SJCRH30 (cell line): ENCODE results near the gene RTP2. TPM values are rescaled to one million over a fixed set of nuclear protein-coding genes. Genes with fewer than 3 reads are reported as not detected.

Source experiments
- DNase-seq, 2 experiments: peaks; one replicate each; pipeline ENCODE4 v3.0.0-alpha.2; 2015 to 2020
- H3K27ac ChIP-seq: fragments of 250-450 bp; sonication (Bioruptor Pico); 2 replicates; pipeline ENCODE4 v1.5.1; 2020; ENCODE audit warnings: mild to moderate bottlenecking, moderate library complexity
- H3K27me3 ChIP-seq: fragments of 250-450 bp; sonication (Bioruptor Pico); 2 replicates; pipeline ENCODE4 v1.5.1; 2020; ENCODE audit warnings: mild to moderate bottlenecking, moderate library complexity
- H3K36me3 ChIP-seq: fragments of 250-450 bp; sonication (Bioruptor Pico); 2 replicates; pipeline ENCODE4 v1.5.1; 2020; ENCODE audit warnings: mild to moderate bottlenecking, moderate library complexity
- H3K4me1 ChIP-seq: fragments of 250-450 bp; sonication (Bioruptor Pico); 2 replicates; pipeline ENCODE4 v1.5.1; 2020; ENCODE audit warnings: mild to moderate bottlenecking, moderate library complexity
- H3K4me3 ChIP-seq: fragments of 250-450 bp; sonication (Bioruptor Pico); 2 replicates; pipeline ENCODE4 v1.5.1; 2020; ENCODE audit warnings: mild to moderate bottlenecking, moderate library complexity
- H3K9me3 ChIP-seq: fragments of 250-450 bp; sonication (Bioruptor Pico); replicated peaks from 2 replicates; pipeline ENCODE4 v1.5.1; 2020; ENCODE audit warnings: mild to moderate bottlenecking, moderate library complexity
- total RNA-seq: library from RNA; depleted of rRNA; stranded (reverse); fragments of >200 nt; shearing (Covaris generic); gene quantifications from 2 replicates; pipeline ENCODE4 v1.2.3, GENCODE V29; 2014

RTP2 gene
- total RNA-seq, 1 experiment from 2014 or later, result not detected

- no peaks in the 10 kb centered on the region for H3K36me3 ChIP-seq
- no peaks in the 10 kb centered on the region for H3K4me1 ChIP-seq
- no peak overlapping the region for H3K27ac ChIP-seq
- DNase-seq, result peak in 1 of 2 experiments; percentile 47
- H3K9me3 ChIP-seq, result no peaks in the 10 kb centered on the region
- H3K4me3 ChIP-seq, result no peak overlapping the region
- no peaks in the 10 kb centered on the region for H3K27me3 ChIP-seq
Observed at GRCh38 chr3:187741403-187742350, 39.3 kb upstream of the RTP2 start.

DNA sequence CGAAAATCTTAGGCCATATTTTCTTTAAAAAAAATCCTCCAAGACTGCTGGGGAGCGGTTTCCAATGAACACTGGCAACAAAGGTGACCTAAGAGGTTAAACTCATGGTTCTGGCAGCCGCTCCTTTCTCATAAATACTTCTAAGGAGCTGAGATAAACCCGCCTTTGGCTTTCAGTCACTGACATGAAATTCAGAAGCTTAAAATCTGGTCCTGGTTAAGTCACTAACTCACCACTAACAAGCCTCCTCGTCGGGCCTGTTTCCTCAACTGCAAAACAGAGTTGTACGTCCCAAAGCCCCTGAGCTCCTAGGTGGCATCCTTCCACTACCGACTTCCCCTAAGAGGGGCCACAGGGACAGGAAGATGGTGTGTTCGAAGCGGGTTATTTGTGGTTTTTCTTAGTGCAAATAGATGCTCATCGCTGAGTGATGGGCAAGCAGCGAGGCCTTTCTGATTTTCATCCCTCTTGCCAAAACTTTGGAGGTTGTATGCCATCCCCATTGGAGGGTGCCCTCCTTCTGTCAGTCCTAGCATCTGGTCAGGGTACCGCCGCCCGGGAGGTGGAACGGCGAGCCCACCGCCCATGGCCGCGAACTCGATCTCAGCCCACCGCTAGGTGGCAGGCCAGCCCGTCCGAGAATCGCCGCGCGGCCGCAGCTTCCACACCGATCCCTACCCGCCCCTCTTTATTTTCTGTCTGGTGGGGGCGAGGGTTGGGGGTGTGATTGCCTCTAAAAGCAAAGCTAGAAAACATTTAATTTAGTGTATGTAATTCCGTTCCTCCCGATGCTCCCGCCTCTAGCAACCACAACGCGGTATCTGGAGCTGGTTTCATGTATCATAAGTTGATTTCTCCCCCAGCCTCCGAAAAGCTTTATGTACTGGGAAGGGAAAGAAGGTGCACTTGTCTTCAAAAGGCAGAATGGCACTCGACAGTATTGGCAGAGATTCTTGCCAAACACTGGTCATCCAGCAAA is 38.4 kb upstream of the RTP2 start:
- no peak overlapping the region for H3K4me3 ChIP-seq
- DNase-seq, result peak in 1 of 2 experiments; percentile 25
- H3K36me3 ChIP-seq, result no peaks in the 10 kb centered on the region
- no peaks in the 10 kb centered on the region for H3K9me3 ChIP-seq
- H3K4me1 ChIP-seq, result no peaks in the 10 kb centered on the region
- H3K27me3 ChIP-seq, result no peaks in the 10 kb centered on the region
- no peak overlapping the region for H3K27ac ChIP-seq

DNA sequence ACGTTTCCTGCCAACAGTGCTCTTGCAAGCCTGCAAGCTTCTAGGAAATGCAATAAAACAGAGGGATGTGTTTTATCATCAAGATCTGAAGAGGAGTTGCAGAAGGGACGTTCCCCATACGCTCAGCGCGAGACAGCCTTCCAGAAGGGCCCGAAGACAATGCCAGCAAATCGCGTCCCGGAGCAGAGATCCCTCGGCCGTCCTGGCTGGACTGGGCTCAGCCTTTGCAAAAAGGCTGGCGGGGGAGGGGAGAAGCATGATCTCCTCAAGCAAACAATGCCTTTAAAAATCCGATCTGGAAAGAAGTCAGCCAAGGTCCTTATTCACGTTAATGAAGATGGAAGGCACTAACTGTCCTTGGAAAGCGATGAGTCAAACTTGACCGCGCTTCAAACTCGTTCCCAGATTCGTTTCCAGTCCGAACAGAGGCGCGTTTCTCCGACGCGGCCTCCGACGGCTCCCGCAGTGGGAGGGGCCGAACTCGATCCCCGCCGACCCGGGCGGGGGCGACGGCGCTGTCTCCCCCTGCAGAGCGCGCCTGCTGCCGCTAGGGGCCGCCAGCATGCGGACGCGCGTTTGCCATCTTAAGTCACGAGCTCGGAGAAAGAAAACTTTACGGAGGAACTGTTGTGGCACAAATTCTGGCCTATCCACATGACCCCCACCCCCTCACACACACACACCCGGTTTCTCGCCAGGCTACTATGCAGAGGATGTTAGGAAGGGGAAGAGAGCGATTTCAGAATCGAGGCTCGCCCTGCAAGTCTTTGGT is 37.4 kb upstream of the RTP2 start:
- Histone ChIP-seq H3K4me1 (no peaks in the 10 kb centered on the region), H3K36me3 (no peaks in the 10 kb centered on the region), H3K27ac (no peak overlapping the region), H3K9me3 (no peaks in the 10 kb centered on the region), H3K4me3 (no peak overlapping the region), H3K27me3 (no peaks in the 10 kb centered on the region)
- no peak for DNase-seq

GRCh38 chr3:187739094-187739560 is 36.8 kb upstream of the RTP2 start:
- Histone ChIP-seq H3K4me3 (no peak overlapping the region), H3K4me1 (no peaks in the 10 kb centered on the region), H3K27ac (no peak overlapping the region), H3K27me3 (no peaks in the 10 kb centered on the region), H3K9me3 (no peaks in the 10 kb centered on the region), H3K36me3 (no peaks in the 10 kb centered on the region)
- DNase-seq, result no peak

DNA sequence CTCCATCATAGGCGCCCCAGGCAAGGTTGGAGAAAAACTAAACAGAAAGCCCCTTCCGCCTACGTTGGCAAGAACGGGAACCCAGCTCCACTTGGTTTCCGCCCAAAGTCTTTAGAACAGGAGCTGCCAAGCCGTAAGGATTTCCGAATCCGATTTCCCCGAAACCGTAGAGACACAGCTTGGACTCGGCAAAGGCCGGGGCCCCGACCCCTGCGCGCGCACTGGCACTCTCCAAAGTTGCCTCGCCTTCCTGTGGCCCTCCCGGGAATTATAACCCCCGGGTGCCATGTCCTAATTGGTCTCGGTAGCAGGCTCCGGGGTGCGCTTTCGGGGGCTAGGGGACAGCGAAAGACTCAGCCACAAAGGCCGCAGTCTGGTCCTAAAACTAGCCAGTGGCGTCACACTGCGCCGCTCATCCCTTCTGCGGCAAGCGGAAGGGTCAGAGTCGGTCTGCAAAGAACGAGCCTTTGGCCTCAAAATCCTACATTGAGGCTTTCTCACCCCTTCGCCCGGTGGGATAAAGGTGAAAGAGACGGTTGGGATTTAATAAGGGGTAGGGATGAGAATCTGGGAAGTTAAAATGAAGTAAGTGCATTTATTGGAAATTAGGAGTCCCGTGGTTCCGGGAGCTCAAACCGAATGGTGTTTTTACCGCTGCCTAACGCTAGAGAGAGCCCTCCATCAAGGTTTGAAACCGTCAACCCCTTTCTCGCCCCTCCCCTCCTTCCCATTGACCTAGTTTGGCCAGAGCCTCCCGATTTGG is 36.2 kb upstream of the RTP2 start:
- Histone ChIP-seq H3K36me3 (no peaks in the 10 kb centered on the region), H3K4me1 (no peaks in the 10 kb centered on the region), H3K4me3 (no peak overlapping the region), H3K27ac (no peak overlapping the region), H3K9me3 (no peaks in the 10 kb centered on the region), H3K27me3 (no peaks in the 10 kb centered on the region)
- DNase-seq, result peak in 1 of 2 experiments; percentile 29

GRCh38 chr3:187738071-187738330 is 35.6 kb upstream of the RTP2 start:
- H3K4me1 ChIP-seq, result no peaks in the 10 kb centered on the region
- no peaks in the 10 kb centered on the region for H3K36me3 ChIP-seq
- no peaks in the 10 kb centered on the region for H3K9me3 ChIP-seq
- no peak for DNase-seq
- H3K27me3 ChIP-seq, result no peaks in the 10 kb centered on the region
- no peak overlapping the region for H3K27ac ChIP-seq
- no peak overlapping the region for H3K4me3 ChIP-seq

DNA sequence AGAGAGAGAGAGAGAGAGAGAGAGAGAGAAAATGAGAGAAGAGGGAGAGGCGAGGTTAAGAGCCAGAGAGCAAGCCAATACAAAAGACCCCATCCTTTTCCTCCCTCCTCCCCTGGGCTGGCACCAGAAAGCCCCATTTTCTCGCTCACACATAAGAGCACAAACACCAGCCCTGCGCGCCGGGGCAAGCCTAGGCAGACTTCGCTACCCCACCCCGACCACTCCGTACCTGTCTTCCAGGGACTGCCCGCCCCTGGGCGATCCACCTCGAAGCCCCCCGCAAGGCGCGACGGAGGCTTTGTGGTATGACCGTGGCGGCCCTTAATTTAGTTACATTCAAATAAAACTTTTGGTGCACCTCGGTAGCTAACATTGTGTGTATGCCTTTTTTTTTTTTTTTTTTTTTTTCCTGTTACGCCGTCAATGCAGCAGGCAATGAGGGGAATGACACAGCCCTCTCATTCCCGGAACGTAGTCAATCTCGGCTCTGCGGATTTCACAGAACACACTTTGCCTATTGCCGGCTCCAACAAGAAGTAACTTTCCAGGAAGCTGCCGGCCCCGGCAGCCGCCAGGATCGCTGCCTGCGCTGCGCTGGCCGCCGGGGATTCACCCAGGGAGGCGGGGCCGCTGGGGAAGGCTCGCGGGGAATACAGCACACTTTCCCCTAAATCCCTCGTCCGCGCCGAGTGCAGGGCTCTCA is 35.2 kb upstream of the RTP2 start:
- no peak overlapping the region for H3K4me3 ChIP-seq
- no peaks in the 10 kb centered on the region for H3K4me1 ChIP-seq
- DNase-seq, result no peak
- H3K27me3 ChIP-seq, result no peaks in the 10 kb centered on the region
- no peaks in the 10 kb centered on the region for H3K9me3 ChIP-seq
- no peaks in the 10 kb centered on the region for H3K36me3 ChIP-seq
- H3K27ac ChIP-seq, result no peak overlapping the region

DNA sequence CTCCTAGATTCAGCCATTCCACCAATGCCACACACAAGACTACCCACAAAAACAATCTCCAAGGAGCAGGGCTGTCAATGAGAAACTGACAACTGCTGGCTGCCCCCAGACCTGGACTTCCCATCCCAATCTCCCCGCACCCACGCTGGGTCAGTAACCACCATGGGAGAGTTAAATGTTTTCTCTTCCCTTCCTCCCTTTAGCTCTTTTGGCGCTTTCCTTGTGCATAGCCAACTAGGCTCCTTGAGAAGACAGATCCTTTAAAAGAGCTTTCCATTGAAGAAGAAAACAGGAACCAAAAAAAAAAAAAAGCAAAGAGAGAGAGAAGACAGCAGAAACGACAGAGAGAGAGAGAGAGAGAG is 34.6 kb upstream of the RTP2 start:
- H3K4me1 ChIP-seq, result no peaks in the 10 kb centered on the region
- H3K36me3 ChIP-seq, result no peaks in the 10 kb centered on the region
- no peak for DNase-seq
- no peak overlapping the region for H3K4me3 ChIP-seq
- H3K9me3 ChIP-seq, result no peaks in the 10 kb centered on the region
- H3K27me3 ChIP-seq, result no peaks in the 10 kb centered on the region
- H3K27ac ChIP-seq, result no peak overlapping the region

GRCh38 chr3:187736418-187736871 is 34.1 kb upstream of the RTP2 start:
- Histone ChIP-seq H3K27me3 (no peaks in the 10 kb centered on the region), H3K9me3 (no peaks in the 10 kb centered on the region), H3K4me3 (no peak overlapping the region), H3K36me3 (no peaks in the 10 kb centered on the region), H3K27ac (no peak overlapping the region), H3K4me1 (no peaks in the 10 kb centered on the region)
- DNase-seq, result no peak

DNA sequence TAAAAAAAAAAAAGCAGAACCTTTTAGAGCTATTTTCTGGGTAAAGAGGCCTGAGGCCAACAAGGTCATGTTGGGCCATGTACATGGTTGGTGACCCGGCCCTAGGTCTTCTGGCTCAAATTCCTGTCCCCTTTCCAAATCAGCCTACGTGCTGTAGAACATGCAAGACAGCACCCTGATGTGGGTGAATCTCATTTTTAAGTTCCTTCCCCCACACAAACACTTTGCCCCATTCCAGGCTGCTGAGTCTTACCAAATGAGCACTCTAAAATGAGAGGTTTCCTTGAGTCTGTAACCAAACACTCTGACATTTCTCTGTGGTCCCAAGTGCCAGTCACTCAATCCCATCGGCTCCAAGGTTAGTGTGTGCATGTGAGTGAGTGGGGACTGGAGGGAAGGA is 33.5 kb upstream of the RTP2 start:
- Histone ChIP-seq H3K4me1 (no peaks in the 10 kb centered on the region), H3K9me3 (no peaks in the 10 kb centered on the region), H3K27ac (no peak overlapping the region), H3K4me3 (no peak overlapping the region), H3K27me3 (no peaks in the 10 kb centered on the region), H3K36me3 (no peaks in the 10 kb centered on the region)
- DNase-seq, result no peak

DNA sequence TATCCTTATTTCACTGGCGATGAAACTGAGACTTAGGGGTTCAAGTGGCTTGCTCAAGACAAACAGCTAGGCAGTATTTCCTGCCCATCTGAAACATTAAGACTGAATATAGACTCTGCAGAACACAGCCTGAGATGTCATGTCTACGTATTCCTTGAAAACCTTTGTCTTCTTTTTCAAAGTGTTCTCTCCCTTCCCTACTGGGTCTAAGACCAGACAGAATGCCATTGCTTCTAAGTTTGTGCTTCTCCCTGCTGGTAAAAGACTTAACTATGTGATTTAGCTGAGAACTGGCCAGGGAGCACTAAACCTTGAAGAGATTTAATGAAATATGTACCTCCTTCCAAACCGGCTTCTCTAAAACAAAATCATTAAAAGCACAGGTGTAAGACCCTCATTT is 33.0 kb upstream of the RTP2 start:
- H3K4me3 ChIP-seq, result no peak overlapping the region
- H3K27ac ChIP-seq, result no peak overlapping the region
- H3K4me1 ChIP-seq, result no peaks in the 10 kb centered on the region
- no peaks in the 10 kb centered on the region for H3K36me3 ChIP-seq
- no peaks in the 10 kb centered on the region for H3K9me3 ChIP-seq
- DNase-seq, result no peak
- H3K27me3 ChIP-seq, result no peaks in the 10 kb centered on the region

- no peak overlapping the region for H3K27ac ChIP-seq
- no peaks in the 10 kb centered on the region for H3K9me3 ChIP-seq
- H3K4me3 ChIP-seq, result no peak overlapping the region
- H3K27me3 ChIP-seq, result no peaks in the 10 kb centered on the region
- no peak for DNase-seq
- no peaks in the 10 kb centered on the region for H3K36me3 ChIP-seq
- no peaks in the 10 kb centered on the region for H3K4me1 ChIP-seq
Observed at GRCh38 chr3:187734841-187735240, 32.5 kb upstream of the RTP2 start.

- no peak overlapping the region for H3K4me3 ChIP-seq
- H3K4me1 ChIP-seq, result no peaks in the 10 kb centered on the region
- H3K27ac ChIP-seq, result no peak overlapping the region
- no peak for DNase-seq
- H3K36me3 ChIP-seq, result no peaks in the 10 kb centered on the region
- H3K9me3 ChIP-seq, result no peaks in the 10 kb centered on the region
- H3K27me3 ChIP-seq, result no peaks in the 10 kb centered on the region
Observed at GRCh38 chr3:187733371-187733770, 31.0 kb upstream of the RTP2 start.
